C4-2B (cell line): ENCODE data around the gene FOLR2.

ENCODE experiments used
- ZFX ChIP-seq: fragments of 450-650 bp; IDR thresholded peaks from 2 replicates; pipeline ENCODE4 v1.6.1; 2017
- TF ChIP-seq, protein P1 (sequence below): fragments of 450-650 bp; conservative IDR thresholded peaks from 2 replicates; pipeline ENCODE4 v1.5.1; 2017; ENCODE audit warnings: mild to moderate bottlenecking

GRCh38 chr11:72233773-72234513 is 17.3 kb downstream of the FOLR2 start:
- TF ChIP-seq, protein P1, sequence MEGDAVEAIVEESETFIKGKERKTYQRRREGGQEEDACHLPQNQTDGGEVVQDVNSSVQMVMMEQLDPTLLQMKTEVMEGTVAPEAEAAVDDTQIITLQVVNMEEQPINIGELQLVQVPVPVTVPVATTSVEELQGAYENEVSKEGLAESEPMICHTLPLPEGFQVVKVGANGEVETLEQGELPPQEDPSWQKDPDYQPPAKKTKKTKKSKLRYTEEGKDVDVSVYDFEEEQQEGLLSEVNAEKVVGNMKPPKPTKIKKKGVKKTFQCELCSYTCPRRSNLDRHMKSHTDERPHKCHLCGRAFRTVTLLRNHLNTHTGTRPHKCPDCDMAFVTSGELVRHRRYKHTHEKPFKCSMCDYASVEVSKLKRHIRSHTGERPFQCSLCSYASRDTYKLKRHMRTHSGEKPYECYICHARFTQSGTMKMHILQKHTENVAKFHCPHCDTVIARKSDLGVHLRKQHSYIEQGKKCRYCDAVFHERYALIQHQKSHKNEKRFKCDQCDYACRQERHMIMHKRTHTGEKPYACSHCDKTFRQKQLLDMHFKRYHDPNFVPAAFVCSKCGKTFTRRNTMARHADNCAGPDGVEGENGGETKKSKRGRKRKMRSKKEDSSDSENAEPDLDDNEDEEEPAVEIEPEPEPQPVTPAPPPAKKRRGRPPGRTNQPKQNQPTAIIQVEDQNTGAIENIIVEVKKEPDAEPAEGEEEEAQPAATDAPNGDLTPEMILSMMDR: no peak
- no peak for TF ChIP-seq ZFX
